NCI-H1417 (cell line): ENCODE data around the gene BBOF1.
A peak's percentile ranks its signal among the peaks of the same experiment; 100 is the strongest.

ENCODE experiments used
- DNase-seq, 3 experiments: peaks; one replicate each; lab custom pipeline; 2025; lab: John Stamatoyannopoulos, UW

Gene BBOF1

DNA sequence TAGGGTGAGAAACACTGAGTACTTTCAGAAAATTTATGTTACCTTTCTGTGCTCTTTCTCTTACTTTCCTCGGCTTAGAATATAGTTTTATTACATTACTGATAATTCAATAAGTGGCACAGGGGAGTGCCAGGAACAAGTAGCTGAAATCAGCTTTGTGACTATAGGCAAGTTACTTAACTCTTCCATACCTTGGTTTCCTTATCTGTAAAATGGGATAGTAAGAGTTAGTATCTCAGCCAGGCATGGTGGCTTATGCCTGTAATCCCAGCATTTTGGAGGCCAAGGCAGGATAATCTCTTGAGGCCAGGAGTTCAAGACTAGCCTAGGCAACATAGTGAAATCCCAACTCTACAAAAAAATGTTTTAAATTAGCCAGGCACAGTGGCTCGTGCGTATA, 15.4 kb downstream of the BBOF1 start:
- DNase-seq = no peak

DNA sequence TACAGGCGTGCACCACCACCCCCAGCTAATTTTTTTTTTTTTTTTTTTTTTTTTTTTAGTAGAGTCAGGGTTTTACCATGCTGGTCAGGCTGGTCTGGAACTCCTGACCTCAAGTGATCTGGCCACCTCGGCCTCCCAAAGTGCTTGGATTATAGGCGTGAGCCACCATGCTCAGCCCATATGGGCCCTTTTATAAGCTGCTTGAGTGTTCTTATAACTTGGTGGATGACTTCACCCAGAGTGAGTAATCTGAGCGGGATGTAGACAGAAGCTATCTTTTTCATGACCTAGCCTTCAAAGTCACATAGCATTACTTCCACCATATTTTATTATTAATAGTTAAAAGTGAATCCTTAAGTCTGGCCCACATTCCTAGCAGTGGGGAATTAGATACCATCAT, 16.4 kb downstream of the BBOF1 start:
- no peak for DNase-seq

GRCh38 chr14:74038020-74038859, 19.1 kb downstream of the BBOF1 start:
- DNase-seq = peak; percentile 18 to 80 (median 74)

DNA sequence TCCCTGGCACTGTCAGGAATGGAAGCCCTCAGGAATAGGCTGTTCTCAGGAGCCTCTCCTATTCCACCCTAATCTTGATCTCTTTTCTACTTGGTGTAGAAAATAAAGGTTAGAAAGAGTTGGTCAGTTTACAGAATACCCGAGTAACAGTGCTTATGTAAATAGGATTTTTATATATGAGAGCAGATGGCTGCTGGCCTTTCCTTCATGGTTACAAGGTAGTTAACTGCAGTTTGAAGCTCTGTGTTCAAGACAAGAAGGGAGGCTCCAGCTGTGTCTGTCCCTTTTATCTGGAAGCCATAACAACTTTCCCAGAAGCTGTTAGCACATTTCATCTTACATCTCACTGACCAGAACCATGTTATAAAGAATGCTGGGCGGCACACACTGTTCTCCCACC, 23.1 kb downstream of the BBOF1 start:
- no peak for DNase-seq

GRCh38 chr14:74045522-74045921, 26.4 kb downstream of the BBOF1 start:
- no peak for DNase-seq

DNA sequence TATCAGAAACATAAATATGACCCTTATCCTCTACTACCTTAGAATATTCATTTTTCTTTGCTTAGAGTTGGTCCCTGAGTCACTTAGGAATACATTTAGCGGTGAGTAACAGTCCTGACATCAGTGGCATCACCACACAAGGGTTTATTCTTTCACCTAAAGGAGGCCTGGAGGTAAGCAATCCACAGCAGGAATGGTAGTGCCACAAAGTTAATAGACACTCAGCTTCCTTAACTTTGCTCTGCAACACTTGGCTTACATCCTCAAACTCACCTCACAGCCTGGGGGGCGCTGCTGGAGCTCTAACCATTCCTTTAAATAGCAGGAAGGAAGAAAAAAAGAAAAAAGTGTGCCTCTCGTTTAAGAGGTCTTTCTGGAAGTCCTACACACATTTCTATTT, 29.1 kb downstream of the BBOF1 start:
- DNase-seq = no peak

GRCh38 chr14:74049876-74050495, 30.8 kb downstream of the BBOF1 start:
- DNase-seq = no peak

DNA sequence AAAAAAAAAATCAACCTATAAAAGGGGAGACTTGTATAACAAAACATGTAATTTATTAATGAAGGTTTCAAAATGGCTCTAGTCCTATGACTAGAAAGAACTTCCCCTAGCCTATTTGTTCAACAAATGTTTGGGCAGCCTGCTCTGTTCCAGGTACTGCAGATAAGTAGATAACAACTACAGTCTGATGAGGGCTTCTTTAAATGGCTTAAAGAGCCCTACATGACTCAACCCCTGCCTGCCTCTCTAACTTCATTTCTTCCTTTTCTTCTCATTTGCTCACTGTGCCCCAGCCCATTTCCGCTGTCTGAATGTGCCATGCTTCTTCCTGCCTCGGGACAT, 43.6 kb downstream of the BBOF1 start:
- DNase-seq = no peak

- DNase-seq = no peak
These were observed 45.3 kb downstream of the BBOF1 start for GRCh38 chr14:74064426-74064825.

- DNase-seq = no peak
These were observed 45.7 kb downstream of the BBOF1 start for GRCh38 chr14:74064883-74065282.

GRCh38 chr14:74065746-74066575, 46.8 kb downstream of the BBOF1 start:
- DNase-seq = no peak

- DNase-seq = peak in 1 of 3 experiments; percentile 13
These were observed 58.3 kb downstream of the BBOF1 start for GRCh38 chr14:74077401-74077800.

- no peak for DNase-seq
These were observed 61.8 kb downstream of the BBOF1 start for GRCh38 chr14:74080820-74081460.

GRCh38 chr14:74081491-74081890, 62.3 kb downstream of the BBOF1 start:
- no peak for DNase-seq

DNA sequence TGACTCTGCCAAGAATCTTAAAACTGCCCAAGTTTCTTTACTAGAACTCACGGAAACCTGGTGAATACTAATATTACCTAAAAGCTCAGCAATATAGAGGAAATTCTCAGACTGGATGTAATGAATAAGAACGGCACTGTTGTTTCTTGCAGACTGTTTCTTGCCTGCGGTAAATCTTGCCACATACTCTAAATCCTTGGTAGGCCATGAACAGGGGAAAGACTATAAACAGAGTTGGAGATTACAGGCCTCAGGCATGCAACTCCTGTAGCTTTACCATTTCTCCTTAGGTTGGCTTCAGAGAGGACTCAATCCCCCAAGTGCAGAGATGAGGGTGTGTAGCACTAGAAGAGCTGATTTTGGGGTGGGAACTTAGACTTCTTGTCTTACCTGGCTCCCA, 64.0 kb downstream of the BBOF1 start:
- no peak for DNase-seq

DNA sequence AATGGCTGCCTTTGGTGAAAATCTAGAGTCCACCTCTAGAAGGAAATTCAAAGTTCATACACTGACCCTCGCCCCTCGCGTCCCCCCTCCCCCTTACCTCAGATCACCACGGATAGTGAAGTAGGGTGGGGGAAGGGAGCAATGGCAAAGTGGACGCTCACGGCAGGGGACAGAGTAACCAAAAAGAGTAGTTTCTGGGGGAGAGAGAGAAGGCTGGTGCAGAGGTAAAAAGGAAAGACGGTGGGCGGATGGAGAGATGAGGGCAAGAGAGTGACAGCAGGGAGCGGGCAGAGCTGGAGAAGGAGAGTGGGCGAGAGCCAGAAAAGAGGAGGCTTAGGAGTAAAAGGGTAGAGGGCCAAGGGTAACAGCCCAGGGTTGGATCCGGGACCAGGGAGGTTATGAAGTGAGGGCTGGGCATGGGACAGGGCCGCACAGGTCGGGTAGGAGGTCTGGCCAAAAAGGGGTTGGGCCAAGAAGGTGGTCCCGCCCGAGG, 64.7 kb downstream of the BBOF1 start:
- peak in 1 of 3 experiments; percentile 43 for DNase-seq

DNA sequence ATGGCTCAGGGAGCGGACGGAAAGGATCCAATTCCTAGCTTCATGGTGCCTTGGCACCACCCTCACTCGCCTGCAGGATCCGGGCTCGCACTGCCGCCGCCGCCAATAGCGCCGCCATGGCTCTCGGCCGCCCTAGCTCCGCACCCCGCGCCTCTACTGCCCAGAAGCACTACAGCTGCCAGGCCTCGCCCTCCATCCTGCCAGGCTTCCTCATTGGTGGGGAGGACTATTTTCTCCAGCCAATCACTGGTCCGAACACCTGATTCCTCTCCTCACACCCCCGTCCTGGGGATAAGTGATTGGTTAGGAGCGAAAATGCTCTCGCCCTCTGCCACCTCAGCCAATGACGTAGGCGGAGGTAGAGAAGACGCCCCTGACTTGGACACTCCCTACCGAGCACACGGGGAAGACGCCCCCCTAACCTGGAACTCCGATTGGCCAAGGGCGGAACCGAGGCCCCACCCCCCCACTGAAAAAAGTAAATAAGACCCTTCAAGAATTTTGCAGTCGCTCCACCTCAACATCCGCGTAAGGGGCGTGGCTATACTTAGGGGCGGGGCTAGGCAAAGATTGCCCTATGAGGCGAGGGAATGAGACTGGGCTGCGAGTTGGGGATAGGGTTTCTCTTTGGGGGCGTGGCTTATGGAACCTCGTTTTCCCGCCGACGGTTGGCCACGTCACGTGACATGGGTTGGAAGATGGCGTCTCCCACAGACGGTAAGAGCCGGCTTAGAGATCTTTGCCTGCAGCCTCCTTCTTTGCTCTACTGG, 65.3 kb downstream of the BBOF1 start, which contains the start of the genes ALDH6A1 and LIN52:
Gene ALDH6A1 (minus strand): TSS at position 177 of the 770 bp plus-strand sequence. CDS start 59 bp downstream, at position 118.
Gene LIN52 (plus strand): TSS at position 680 of the 770 bp plus-strand sequence. CDS start 19 bp downstream, at position 699.
- DNase-seq = peak; percentile 100

- peak in 1 of 3 experiments; percentile 64 for DNase-seq
These were observed 66.0 kb downstream of the BBOF1 start for GRCh38 chr14:74085047-74085637.

DNA sequence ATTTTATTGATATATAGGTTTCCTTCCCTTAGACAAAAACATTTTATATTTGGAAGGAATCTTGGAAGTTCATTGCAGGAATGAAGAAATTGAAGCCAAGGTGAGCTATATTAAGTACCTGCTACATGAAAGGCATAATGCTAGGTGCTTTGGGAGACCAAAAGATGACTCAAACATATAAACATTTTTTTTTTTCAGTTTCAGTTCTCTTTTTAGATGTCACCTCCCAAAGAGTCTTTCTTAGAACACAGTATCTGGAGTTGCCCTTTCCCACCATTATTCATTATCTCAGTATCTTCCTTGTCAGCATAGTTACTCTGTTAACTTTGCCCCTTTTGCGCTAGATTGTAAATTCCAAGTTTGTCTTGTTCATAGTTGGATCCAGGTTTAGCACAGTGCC, 66.7 kb downstream of the BBOF1 start:
- no peak for DNase-seq

DNA sequence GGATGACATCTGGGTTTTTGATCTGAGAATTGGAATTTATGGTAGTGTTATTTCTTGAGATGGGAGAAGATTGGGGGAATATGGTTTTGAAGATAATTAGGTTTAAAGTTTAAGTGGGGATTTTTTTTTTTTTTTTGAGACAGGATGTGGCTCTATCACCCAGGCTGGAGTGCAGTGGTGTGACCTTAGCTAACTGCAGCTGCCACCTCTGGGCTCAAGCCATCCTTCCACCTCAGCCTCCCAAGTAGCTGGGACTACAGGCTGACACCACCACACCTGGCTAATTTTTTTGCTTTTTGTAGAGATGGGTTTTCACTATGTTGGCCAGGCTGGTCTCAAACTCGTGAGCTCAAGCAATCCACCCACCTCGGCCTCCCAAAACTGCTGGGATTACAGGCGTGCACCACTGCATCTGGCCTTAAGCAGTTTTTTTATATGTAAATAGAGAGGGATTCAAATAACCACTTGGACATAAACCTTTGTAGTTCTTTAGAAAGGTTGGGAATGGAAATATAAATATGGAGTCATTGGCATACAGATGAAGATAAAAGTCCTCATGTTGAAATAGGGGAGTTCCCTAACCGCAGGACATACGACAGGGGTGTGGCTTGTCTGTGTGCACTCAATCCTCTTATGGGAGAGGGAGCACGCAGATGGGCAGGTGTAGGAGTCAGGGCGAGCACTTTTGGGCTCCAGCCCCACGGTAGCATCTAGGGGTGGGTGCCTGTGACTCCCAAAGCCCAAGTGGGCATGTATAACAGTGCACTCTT, 70.3 kb downstream of the BBOF1 start:
- DNase-seq = no peak
